GM10266 (cell line): ENCODE results near the gene MANEA.
"Not testable (repeated sequence)": the region's sequence is repeated elsewhere in the genome, so short reads cannot be mapped to it uniquely, and the experiment has no call there.

Experiments used
- DNase-seq: peaks from one replicate; pipeline ENCODE4 v3.0.0; 2012; ENCODE audit errors: extremely low spot score
- TF ChIP-seq, protein P1 (sequence below): IDR thresholded peaks from 2 replicates; pipeline ENCODE4 v1.5.1; 2012; ENCODE audit warnings: mild to moderate bottlenecking, low read depth; ENCODE audit not compliant: control insufficient read depth, insufficient read depth; ENCODE audit errors: missing control alignments

The MANEA gene

GRCh38 chr6:95546148-95546547 is 31.2 kb upstream of the MANEA start:
- DNase-seq, result no peak
- TF ChIP-seq, protein P1, sequence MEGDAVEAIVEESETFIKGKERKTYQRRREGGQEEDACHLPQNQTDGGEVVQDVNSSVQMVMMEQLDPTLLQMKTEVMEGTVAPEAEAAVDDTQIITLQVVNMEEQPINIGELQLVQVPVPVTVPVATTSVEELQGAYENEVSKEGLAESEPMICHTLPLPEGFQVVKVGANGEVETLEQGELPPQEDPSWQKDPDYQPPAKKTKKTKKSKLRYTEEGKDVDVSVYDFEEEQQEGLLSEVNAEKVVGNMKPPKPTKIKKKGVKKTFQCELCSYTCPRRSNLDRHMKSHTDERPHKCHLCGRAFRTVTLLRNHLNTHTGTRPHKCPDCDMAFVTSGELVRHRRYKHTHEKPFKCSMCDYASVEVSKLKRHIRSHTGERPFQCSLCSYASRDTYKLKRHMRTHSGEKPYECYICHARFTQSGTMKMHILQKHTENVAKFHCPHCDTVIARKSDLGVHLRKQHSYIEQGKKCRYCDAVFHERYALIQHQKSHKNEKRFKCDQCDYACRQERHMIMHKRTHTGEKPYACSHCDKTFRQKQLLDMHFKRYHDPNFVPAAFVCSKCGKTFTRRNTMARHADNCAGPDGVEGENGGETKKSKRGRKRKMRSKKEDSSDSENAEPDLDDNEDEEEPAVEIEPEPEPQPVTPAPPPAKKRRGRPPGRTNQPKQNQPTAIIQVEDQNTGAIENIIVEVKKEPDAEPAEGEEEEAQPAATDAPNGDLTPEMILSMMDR, result no peak

- TF ChIP-seq, protein P1, result no peak
- DNase-seq, result no peak
Measured at GRCh38 chr6:95547043-95547442, 30.3 kb upstream of the MANEA start.

GRCh38 chr6:95548188-95548786 is 29.0 kb upstream of the MANEA start:
- TF ChIP-seq, protein P1, result no peak
- no peak for DNase-seq

GRCh38 chr6:95551678-95552324 is 25.5 kb upstream of the MANEA start:
- no peak for DNase-seq
- TF ChIP-seq, protein P1, result no peak

GRCh38 chr6:95553880-95554279 is 23.5 kb upstream of the MANEA start:
- TF ChIP-seq, protein P1, result no peak
- DNase-seq, result no peak

GRCh38 chr6:95560956-95561355 is 16.4 kb upstream of the MANEA start:
- not testable (repeated sequence) for DNase-seq

- DNase-seq, result no peak
- TF ChIP-seq, protein P1, result no peak
Measured at GRCh38 chr6:95569560-95569959, 7.8 kb upstream of the MANEA start.
